GM21737 (cell line): ENCODE results near the gene CPAMD8.
A peak's percentile ranks its signal among the peaks of the same experiment; 100 is the strongest.

Source experiments
- ATAC-seq: cut with Tn5 transposase; IDR thresholded peaks from one replicate; pipeline ENCODE4 v1.9.1; 2021; ENCODE audit warnings: mild to moderate bottlenecking, moderate library complexity; ENCODE audit not compliant: unreplicated experiment

Gene CPAMD8

DNA sequence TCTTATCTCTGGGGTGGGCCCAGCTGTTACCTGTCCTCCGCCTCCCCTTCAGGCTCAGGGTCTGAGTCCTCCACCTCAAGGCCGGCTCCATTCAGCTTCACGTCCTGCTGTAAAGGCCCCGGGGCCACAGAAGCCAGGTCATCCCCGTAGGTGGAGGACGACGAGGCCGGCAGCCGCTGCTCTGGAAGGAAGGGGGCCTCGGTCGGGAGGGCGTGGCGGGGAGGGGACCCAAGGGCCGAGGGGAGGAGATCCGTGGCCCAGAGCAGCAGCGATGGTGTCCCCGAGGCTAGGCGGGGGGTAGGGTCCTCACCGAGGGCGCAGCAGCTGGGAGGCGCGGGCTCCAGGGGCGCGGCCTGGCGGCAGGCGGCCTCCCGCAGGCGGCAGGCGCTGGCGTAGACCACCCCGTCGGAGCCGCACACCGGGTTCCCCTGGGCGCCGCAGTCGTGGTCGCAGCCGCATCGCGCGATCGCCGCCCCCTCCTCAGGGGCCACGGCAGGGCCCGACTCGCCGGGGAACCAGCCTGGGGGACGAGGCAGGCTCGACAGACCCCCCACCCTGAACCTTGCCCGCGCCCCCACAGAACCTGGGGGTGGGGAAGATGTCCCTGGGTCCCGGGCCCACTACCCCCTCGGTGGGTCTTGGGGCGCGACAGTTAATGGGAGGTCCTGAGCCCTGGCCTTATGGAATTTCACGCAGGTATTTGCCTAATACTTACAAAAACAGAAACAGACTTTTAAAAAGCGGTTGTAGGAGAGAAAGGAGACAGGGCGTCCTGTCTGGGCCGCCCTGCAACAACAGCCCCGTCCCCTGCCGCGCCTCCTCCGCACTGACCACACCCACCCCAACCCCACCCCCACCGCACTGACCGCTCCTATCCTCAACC is 130.2 kb downstream of the CPAMD8 start:
- ATAC-seq, result peak; percentile 25

DNA sequence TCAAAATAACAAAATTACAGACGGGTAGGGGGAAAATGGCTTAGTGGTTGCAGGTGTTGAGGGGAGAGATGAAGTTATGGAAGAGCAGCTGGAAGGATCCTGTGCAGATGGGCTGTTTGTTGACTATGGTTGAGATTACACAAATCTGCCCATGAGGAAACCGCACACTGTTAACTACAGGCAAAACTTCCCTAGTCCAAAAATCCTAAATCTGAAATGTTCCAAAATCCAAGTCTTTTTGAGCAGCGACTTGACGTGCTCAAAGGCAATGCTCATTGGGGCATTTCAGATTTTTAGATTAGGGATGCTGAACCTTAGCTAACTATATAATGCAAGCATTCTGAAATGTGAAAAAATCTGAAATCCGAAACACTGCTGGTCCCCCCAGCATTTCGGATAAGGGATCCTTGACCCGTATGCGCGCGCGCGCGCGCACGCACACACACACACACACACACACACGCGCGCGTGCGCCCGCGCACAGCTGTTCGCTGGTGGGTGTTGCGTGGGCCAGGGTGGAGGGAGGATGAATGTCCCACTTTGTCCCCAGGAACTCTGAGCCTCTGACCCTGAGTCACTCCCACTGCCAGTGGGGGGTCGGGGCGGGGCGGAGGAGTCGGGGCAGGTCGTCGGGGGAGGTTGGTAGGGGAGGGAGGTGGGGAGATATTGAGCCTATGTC is 131.0 kb downstream of the CPAMD8 start:
- no peak for ATAC-seq

DNA sequence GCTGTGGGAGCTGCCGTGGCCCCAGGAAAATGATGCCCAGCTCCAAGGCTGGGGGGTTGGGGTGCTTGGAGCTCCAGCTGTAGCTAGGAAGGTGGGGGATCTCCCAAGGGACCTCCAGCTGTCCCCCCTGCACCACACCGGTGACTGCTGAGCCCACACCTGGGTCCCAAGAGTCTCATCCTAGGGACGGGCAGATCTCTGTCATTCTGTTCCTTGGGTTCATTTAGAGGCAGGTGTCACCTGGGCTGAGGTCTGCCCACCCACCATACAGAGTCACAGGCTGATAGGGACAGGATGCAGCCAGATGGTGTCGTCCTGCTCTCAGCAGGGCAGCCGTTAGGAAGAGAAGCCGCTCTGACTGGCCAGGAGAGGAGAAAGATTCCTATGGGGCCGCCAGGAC is 132.5 kb downstream of the CPAMD8 start:
- ATAC-seq, result no peak

DNA sequence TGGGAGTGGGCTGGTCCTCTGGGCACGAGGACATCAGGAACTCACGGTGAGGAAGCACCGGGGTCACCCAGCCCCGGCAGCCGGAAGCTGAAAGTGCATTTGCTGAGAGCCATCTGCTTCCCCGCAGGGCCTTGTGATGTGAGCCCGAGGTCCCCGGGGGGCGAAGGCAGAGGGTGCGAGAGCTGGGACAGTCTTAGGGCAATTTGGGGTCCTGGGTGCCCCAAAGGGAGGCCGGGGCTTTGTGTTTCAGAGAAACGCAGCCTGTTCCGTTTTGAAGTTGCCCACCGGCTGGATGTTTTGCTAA is 133.0 kb downstream of the CPAMD8 start:
- no peak for ATAC-seq

DNA sequence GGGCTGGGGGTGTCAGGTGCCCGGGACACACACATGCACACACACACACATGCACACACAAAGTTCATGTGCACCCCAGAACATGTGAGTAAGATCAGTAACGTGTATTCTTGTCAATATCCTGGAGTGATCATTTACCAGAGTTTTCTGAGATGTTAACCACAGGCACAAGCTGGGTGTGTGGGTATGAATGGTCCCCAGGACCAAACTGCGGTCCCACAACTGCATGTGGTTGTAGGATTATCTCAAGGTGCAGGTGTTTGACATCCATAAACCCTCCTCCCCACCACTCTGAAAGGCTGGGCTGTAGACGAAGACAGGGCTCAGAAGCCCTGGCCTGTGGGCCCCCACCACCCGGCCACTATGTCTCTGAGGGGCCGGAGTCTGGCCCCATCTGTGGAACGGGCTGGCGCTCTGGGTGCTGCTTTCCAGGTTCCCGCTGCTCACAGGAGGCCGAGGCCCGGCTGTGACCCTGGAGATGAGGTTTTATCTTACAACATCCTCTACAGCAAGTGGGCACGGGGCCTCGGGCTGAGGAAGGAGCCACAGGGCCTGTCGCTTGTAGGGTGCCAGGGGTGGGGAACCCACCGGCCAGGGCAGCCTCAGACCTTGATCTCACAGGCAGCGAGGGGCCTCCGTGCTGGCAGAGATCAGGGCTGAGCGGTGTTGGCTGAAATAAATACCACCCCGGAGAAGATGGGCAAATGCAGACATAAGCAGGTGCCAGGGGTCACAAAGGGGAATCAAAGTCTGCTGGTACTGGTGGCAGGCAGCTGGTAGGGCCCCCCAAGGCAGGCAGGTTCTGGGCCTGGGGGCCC is 133.5 kb downstream of the CPAMD8 start:
- no peak for ATAC-seq

DNA sequence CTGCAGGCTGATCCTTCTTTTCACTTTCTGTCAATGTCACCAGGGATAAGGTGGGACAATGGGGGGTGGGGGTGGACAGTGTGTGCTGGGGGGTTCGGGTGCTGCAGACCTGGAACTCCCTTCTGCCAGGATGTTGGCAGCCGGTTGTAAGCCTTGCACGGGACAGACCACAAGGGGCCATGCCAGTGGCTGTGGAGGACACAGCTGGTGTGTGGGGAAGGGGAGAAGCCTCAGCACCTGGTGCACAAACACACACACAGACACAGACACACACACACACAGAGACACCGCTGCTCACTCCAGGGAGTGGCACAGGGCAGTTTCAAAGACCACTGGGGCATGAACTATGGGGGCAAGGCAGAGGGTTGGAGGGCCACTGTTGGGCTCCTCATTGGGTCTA is 134.2 kb downstream of the CPAMD8 start:
- no peak for ATAC-seq

DNA sequence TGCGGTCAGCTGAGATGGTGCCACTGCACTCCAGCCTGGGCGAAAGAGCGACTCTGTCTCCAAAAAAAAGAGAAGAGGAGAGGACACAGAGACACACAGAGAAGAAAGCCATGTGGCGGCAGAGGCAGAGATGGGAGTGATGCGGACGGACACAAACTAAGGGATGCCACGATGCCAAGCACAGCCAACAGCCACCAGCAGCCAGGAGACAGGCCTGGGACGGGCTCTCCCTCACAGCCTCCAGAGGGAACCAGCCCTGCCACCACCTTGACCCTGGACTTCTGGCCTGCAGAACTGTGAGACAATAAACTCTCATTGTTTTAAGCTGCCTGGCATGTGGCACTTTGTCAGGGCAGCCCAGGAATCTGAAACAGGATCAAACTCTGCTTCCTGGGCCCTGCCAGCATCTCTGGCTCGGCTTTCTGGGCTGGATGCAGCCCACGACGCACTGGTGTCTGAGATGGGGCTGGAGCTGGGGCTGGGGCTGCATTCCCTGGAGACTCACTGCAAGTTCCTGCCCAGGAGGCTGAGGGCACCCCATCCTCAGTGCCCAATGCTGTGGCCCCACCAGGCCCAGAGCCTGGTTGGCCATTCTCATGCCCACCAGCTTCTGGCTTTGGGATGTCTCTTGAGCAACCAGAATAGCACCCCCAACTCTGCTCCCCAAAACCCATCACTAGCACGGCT is 134.8 kb downstream of the CPAMD8 start:
- ATAC-seq, result no peak

DNA sequence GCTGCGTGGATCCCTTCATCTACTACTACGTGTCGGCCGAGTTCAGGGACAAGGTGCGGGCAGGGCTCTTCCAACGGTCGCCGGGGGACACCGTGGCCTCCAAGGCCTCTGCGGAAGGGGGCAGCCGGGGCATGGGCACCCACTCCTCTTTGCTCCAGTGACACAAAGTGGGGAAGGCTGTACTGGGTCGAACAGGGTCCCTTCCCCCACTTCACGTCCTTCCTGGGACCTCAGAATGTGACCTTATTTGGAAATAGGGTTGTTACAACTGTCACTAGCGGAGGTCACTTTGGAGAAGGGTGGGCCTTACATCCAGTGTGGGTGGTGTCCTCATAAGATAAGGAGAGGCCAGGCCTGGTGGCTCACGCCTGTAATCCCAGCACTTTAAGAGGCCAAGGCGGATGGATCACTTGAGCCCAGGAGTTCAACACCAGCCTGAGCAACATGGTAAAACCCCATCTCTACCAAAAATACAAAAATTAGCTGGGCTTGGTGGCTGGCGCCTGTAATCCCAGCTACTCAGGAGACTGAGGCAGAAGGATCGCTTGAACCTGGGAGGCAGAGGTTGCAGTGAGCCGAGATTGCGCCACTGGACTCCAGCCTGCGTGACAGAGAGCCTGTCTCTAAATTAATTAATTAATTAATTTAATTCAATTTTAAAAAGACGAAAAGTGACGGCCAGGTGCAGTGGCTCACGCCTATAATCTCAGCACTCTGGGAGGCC is 136.0 kb downstream of the CPAMD8 start:
- ATAC-seq, result no peak

DNA sequence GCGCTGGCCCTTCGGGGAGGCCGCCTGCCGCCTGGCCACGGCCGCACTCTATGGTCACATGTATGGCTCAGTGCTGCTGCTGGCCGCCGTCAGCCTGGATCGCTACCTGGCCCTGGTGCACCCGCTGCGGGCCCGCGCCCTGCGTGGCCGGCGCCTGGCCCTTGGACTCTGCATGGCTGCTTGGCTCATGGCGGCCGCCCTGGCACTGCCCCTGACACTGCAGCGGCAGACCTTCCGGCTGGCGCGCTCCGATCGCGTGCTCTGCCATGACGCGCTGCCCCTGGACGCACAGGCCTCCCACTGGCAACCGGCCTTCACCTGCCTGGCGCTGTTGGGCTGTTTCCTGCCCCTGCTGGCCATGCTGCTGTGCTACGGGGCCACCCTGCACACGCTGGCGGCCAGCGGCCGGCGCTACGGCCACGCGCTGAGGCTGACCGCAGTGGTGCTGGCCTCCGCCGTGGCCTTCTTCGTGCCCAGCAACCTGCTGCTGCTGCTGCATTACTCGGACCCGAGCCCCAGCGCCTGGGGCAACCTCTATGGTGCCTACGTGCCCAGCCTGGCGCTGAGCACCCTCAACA is 136.6 kb downstream of the CPAMD8 start:
- ATAC-seq, result no peak

DNA sequence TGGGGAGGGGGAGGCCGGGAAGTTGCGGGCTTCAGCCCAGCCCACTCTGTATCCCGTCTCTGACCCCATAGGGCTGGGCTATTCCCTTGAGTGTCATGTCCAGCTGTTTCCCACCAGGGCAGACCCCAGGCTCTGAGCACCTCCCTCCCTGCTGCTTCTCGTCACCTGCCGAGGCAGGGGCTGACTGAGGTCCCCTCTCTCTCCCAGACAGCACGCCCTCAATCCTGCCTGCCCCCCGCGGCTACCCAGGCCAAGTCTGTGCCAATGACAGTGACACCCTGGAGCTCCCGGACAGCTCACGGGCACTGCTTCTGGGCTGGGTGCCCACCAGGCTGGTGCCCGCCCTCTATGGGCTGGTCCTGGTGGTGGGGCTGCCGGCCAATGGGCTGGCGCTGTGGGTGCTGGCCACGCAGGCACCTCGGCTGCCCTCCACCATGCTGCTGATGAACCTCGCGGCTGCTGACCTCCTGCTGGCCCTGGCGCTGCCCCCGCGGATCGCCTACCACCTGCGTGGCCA is 137.2 kb downstream of the CPAMD8 start:
- no peak for ATAC-seq

DNA sequence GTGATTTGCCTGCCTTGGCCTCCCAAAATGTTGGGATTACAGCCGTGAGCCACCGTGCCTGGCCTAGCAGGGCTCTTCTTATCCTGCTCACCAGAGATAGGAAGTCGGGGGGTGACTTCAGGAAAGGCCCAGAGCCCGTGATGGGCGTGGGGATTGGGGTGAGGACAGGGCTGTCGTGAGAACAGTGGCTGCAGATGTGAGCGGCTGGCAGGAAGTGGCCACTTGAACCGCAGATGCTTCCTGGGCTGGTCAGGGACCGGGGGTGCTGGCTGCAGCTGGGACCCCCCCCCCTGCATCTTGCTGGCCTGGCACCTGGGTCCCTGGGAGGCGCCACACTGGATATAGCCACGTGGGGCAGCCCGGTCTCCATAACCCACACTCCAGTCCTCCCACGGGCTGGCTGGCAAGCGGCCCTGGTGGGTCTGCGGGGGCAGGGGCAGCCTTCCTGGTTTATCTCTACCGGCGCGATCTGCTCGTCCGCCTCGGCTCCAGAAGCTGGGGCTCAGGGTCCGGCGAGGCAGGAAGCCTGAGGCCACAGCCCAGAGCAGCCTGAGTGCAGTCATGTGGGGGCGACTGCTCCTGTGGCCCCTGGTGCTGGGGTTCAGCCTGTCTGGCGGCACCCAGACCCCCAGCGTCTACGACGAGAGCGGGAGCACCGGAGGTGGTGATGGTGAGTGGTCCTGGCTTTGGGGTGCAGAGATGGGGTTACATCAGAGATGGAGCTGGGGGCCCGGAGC is 137.8 kb downstream of the CPAMD8 start, which contains the start of gene F2RL3:
Gene F2RL3 (plus strand): TSS at position 371 of the 737 bp plus-strand sequence. CDS start 191 bp downstream, at position 562.
- ATAC-seq, result peak; percentile 39

DNA sequence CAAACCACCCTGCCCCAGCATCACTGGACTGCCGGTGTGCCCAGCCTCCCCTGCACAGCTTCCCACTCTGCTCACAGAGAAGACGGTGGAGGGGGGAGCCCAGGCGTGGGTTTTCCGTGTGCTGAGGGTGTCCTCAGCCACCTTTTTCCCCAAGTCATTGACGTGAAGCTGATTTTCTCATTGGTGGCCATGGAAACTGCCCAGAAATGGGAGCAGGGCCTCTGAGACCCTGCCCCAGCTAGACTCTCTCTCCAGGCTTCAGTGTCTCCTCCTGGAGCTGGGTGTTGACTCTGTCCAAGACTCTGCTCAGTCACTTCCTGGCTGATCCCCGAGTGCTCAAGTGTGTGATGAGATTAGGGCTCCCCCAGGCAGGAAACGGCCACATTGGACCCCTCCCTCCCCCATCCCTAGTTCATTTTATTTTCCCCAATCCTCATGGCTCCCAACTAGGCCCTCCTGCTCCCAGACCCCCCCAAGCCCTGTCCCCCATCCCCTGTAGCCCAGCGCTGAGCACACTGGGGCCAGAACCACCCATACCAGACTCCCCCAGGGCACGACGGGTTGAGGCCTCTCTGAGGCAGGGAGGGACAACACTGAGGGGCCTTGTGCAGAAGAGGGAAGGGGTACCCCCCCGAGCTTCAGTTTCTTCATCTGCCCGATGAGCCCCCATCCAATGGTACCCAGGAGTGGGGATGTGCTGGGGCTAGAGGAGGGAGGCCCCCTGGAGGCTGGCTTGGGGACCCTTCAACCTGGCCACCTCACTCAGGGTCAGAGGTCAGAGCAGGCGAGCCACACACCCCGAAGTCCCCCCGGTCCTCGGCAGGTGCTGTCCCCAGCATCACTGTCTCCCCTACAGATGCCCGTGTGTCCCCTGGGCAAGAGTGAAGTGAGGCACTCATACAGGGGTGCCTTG is 139.0 kb downstream of the CPAMD8 start:
- ATAC-seq, result no peak

DNA sequence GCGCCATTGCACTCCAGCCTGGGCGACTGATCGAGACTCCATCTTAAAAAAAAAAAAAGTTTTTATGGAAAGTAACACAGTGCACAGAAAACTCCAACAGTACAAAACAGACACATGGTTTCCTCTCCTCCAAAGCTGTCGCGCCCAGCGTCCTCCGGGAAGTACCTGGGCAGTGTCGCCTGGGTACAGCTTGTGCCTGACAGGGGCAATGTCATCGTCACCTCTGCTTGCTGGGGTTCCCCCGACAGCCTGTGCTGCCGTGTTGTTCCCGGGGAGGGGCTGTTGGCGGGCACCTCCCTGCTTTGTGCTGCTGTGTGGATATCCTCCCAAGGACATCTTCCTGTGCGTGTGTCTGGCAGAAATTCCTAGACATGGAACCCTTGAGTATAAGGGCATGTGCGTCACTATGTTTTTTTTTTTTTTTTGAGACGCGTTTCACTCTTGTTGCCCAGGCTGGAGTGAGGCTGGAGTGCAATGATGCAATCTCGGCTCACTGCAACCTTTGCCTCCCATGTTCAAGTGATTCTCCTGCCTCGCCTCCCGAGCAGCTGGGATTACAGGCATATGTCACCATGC is 140.2 kb downstream of the CPAMD8 start:
- ATAC-seq, result no peak

DNA sequence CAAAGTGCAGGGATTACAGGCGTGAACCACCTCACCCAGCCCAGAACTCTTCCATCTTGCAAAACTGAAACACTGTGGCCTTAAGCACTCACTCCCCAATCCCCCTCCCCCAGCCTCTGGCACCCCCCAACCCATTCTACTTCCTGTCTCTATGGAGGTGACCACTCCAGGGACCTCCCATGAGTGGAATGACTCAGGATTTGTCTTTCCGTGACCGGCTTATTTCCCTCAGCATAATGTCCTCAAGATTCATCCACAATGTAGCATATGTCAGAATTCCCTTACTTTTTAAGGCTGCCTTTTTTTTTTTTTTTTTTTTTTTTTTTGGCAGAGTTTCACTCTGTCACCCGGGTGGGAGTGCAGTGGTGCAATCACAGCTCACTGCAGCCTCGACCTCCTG is 141.4 kb downstream of the CPAMD8 start:
- ATAC-seq, result no peak

DNA sequence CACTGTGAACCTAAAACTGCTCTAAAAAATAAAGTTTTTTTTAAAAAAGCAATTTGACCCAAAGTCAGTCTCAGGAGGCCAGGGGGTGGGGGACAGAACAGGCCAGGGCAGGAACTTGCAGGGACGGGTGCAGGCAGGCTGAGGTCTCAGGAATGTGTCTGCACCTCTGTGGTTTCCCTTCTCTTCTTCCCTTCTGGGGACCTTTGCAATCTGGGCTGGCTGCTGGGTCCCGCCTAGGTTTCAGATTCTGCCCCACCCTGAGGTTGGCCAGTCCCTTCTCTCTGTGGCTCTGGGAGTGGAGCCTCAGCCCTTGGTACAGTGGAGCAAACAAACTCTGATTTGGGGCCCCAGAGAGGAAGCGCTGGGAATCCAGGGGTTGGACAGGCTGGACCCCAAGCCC is 143.1 kb downstream of the CPAMD8 start:
- ATAC-seq, result no peak

DNA sequence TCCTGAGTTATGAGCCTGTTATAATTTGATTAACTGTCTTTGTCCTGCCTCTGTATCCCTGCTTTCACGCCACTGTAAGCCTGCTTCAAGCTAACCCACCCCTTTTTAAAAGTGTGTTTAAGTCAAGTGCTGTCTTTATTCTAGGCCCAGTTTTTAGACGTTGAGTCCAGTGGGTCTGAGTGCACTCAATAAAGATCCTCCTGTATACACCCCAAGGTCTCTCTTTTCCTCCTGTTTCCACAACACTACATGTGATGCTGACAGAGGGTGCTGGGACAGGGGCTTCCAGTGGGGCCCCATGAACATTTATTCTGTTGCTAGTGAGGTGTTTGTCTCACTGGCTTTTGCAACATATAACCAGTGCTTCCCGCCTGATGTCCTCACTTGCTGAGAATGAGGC is 144.5 kb downstream of the CPAMD8 start:
- ATAC-seq, result no peak

DNA sequence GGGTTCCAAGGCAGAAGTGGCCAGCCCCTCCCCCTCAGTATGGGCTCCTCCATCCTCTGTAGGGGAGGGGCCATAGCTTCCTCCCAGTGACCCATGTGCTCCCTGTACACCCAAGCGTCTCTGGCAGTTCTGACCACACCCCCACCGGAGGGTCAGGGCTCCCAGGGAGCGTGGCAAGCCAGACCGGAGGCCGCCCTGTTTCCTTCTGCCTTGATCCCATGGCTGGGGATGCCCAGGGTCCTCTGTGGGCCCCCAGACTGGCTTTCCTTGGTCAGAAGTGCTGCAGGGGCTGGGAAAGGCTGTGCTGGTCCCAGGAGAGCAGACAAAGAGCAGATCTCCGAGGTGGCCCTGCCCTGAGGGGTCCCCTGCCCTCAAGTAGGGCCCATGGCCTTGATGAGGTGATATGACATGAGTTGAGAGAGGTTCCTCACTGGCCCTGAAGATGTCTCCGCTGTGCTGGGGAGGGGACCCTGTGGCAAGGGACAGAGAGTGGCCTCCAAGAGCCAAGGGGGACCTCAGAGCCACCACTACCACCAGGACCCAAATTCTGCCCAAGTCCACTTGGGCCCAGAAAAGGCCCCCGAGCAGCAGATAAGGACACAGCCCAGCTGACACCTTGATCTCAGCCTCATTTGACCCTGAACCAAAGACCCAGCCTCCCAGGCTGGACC is 145.6 kb downstream of the CPAMD8 start:
- no peak for ATAC-seq
